GM06990 (cell line): ENCODE results near the gene RNF149.

ENCODE experiments used
- DNase-seq: peaks from one replicate; pipeline ENCODE4 v3.0.0-alpha.2; 2011; ENCODE audit not compliant: insufficient read length; ENCODE audit errors: extremely low read depth
- H3K27me3 ChIP-seq: replicated peaks from 2 replicates; pipeline ENCODE4 v1.6.0; 2011; ENCODE audit warnings: low read length; ENCODE audit not compliant: control insufficient read depth, insufficient read depth
- H3K36me3 ChIP-seq: 2 replicates; pipeline ENCODE4 v1.5.1; 2011; ENCODE audit warnings: low read length; ENCODE audit not compliant: control insufficient read depth, insufficient read depth
- H3K4me3 ChIP-seq: replicated peaks from 2 replicates; pipeline ENCODE4 v1.5.1; 2011; ENCODE audit warnings: low read depth, mild to moderate bottlenecking, control low read depth, low read length
- TF ChIP-seq, protein P1 (sequence below): IDR thresholded peaks from 2 replicates; pipeline ENCODE4 v1.5.1; 2011; ENCODE audit warnings: low read length, control low read depth, mild to moderate bottlenecking, inconsistent platforms; ENCODE audit not compliant: insufficient read depth, poor library complexity, severe bottlenecking

Gene RNF149

DNA sequence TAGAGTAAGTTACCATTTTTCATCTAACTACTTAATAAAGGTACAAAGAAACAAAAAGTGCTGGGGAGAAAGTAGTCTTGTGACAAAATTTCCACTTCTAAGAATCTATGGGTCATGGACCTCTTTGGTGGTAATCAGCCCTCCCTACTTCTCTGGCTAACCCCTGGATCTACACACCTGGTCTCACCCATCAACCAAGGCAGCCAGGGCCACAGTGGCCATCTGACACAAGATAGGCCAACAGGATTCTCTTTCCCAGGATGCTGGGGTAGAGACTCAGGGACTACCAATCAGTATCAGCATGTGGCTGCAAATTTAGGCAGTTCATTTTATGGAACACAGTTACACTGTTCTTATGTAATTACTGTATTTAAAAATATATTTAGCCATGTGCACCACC lies 17.8 kb downstream of the RNF149 start:
- no peak for DNase-seq
- H3K36me3 ChIP-seq, result peaks cover 3% of the 10 kb centered on the region
- TF ChIP-seq, protein P1, sequence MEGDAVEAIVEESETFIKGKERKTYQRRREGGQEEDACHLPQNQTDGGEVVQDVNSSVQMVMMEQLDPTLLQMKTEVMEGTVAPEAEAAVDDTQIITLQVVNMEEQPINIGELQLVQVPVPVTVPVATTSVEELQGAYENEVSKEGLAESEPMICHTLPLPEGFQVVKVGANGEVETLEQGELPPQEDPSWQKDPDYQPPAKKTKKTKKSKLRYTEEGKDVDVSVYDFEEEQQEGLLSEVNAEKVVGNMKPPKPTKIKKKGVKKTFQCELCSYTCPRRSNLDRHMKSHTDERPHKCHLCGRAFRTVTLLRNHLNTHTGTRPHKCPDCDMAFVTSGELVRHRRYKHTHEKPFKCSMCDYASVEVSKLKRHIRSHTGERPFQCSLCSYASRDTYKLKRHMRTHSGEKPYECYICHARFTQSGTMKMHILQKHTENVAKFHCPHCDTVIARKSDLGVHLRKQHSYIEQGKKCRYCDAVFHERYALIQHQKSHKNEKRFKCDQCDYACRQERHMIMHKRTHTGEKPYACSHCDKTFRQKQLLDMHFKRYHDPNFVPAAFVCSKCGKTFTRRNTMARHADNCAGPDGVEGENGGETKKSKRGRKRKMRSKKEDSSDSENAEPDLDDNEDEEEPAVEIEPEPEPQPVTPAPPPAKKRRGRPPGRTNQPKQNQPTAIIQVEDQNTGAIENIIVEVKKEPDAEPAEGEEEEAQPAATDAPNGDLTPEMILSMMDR, result no peak

DNA sequence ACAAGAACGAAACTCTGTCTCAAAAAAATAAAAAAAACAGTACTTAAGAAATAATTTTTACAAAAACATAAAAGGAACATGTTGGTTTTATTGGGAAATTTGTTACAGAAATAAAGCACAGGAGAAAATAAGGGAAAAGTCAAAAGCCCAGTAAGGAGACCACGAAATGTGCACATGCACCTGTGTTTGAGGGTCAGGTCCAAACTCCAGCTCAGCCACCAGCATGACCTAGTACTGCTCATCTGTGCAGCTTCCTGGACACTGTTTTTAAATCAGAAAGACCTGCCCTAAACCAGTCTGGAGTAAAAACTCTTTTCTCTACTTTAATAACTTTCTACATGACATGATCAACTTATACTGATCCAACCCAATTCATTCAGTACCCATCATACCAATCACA lies 21.2 kb downstream of the RNF149 start:
- Histone ChIP-seq H3K36me3 (peaks cover 10% of the 10 kb centered on the region), H3K27me3 (no peaks in the 10 kb centered on the region), H3K4me3 (no peak overlapping the region)
- TF ChIP-seq, protein P1, result no peak
- no peak for DNase-seq

More for the DNA sequence above, 17.8 kb downstream of the RNF149 start:
- Histone ChIP-seq H3K27me3 (no peaks in the 10 kb centered on the region), H3K4me3 (no peak overlapping the region)

DNA sequence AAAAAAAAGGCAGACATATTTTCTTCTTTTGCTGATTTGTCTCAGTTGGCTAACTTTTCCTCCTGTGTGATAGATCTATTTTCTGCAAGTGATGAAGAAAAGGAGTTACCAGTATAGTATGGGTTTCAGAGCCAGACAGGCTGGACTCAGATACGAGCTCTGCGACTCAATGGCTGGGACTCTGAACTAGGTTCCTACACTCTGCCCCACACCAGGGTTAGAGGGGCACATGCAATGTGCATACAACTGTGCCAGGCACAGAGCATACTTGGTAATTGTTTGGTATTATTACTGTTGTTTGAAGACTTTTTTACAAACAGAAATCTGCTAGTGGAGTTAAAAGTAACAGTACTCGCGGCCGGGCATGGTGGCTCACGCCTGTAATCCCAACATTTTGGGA lies 21.8 kb downstream of the RNF149 start:
- no peak for DNase-seq
- Histone ChIP-seq H3K4me3 (no peak overlapping the region), H3K27me3 (no peaks in the 10 kb centered on the region), H3K36me3 (peaks cover 11% of the 10 kb centered on the region)
- TF ChIP-seq, protein P1, result no peak

DNA sequence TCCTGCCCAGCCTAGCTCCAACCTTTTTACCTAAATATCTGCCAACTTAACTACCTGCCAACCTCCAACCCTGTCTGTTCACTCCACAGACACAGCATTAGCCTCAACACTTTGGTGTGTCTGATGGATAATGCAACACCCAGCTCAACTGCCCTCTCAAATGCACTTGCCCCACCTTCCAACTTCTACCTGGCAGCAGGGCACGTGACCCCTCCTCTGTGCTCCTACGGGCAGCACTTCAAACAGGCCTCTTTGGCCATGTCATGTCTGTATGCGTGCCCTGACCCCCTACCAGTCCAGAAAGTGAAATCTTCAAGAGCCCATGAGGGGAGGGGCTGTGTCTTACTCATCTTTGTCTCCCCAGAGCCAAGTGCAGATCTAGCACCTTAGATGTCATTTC lies 25.5 kb downstream of the RNF149 start:
- H3K36me3 ChIP-seq, result peaks cover 18% of the 10 kb centered on the region
- TF ChIP-seq, protein P1, result no peak

DNA sequence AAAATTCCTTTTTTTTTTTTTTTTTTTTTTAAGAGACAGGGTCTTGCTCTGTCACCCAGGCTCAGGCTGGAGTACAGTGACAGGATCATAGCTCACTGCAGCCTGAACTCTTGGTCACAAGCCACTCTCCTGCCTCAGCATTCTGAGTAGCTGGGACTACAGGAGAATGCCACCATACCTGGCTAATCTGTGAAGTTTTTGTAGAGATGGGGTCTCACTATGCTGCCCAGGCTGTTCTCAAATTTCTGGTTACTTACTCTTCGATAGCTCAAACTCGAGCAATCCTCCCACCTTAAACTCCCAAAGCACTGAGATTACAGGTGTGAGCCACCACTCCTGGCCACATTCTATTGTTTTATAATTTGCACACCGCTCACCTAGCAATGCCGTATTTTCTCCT lies 27.0 kb downstream of the RNF149 start:
- TF ChIP-seq, protein P1, result no peak
- Histone ChIP-seq H3K27me3 (no peaks in the 10 kb centered on the region), H3K4me3 (no peak overlapping the region), H3K36me3 (peaks cover 15% of the 10 kb centered on the region)
- DNase-seq, result no peak

More for the DNA sequence above, 25.5 kb downstream of the RNF149 start:
- DNase-seq, result no peak
- Histone ChIP-seq H3K27me3 (no peaks in the 10 kb centered on the region), H3K4me3 (no peak overlapping the region)

DNA sequence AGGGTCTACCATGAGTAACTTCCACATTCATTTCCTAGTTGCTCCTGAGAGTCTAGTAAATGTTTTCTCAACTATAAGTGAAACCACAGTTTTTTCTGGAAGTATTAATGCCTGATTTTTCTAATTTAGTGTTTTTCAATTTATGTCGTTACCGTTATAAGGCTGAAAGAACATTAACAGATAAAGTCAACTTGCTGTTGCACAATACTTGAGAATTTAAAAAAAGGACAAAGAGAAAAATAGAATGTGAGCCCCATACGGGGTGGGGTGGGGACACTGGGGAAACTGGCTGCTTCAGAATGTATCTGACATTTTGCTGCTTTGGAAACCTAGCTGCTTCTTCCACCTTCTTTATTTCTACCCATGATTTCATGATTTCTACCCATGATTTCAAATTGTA lies 29.6 kb downstream of the RNF149 start:
- no peak for DNase-seq
- Histone ChIP-seq H3K4me3 (no peak overlapping the region), H3K36me3 (peaks cover 11% of the 10 kb centered on the region), H3K27me3 (no peaks in the 10 kb centered on the region)
- TF ChIP-seq, protein P1, result no peak
